SK-N-SH treated with all-trans-retinoic acid at 6 μM for 48 hours (cell line): Measurements from ENCODE around the gene IRAG1.

Source experiments
- ATAC-seq: fragments of 200-7000 bp; cut with Tn5 transposase; 3 replicates; pipeline ENCODE4 v1.9.1; 2020; ENCODE audit warnings: mild to moderate bottlenecking, moderate library complexity
- ARNTL ChIP-seq: fragments of 450-650 bp; formaldehyde crosslinking; IDR thresholded peaks from 2 replicates; pipeline ENCODE4 v1.5.0; 2020; ENCODE audit warnings: low read depth, mild to moderate bottlenecking, moderate library complexity, borderline replicate concordance
- BACH2 ChIP-seq: fragments of 250-450 bp; sonication (Bioruptor Pico); IDR thresholded peaks from 2 replicates; pipeline ENCODE4 v1.9.0; 2021; ENCODE audit warnings: mild to moderate bottlenecking, borderline replicate concordance
- ESRRG ChIP-seq: fragments of 250-450 bp; sonication (Bioruptor Pico); IDR thresholded peaks from 2 replicates; pipeline ENCODE4 v1.6.1; 2021; ENCODE audit warnings: mild to moderate bottlenecking
- PPARA ChIP-seq: fragments of 250-450 bp; sonication (Bioruptor Pico); IDR thresholded peaks from 2 replicates; pipeline ENCODE4 v1.5.0; 2020; ENCODE audit warnings: mild to moderate bottlenecking, borderline replicate concordance
- RARB ChIP-seq: fragments of 250-450 bp; sonication (Bioruptor Pico); IDR thresholded peaks from 2 replicates; pipeline ENCODE4 v1.8.0; 2021; ENCODE audit warnings: mild to moderate bottlenecking, moderate library complexity
- SNAI2 ChIP-seq: fragments of 250-450 bp; sonication (Bioruptor Pico); IDR thresholded peaks from 2 replicates; pipeline ENCODE4 v1.5.0; 2020; ENCODE audit warnings: mild to moderate bottlenecking, moderate library complexity
- TCF4 ChIP-seq: fragments of 250-450 bp; sonication (Bioruptor Pico); IDR thresholded peaks from 2 replicates; pipeline ENCODE4 v1.8.0; 2021; ENCODE audit warnings: mild to moderate bottlenecking, moderate library complexity, borderline replicate concordance
- TOX ChIP-seq: fragments of 250-450 bp; sonication (Bioruptor Pico); IDR thresholded peaks from 2 replicates; pipeline ENCODE4 v1.8.0; 2021; ENCODE audit warnings: mild to moderate bottlenecking, moderate library complexity, borderline replicate concordance
- ZC3H10 ChIP-seq: fragments of 250-450 bp; sonication (Bioruptor Pico); IDR thresholded peaks from 2 replicates; pipeline ENCODE4 v1.5.1; 2021; ENCODE audit warnings: mild to moderate bottlenecking, moderate library complexity
- ZNF565 ChIP-seq: fragments of 450-650 bp; formaldehyde crosslinking; conservative IDR thresholded peaks from 2 replicates; pipeline ENCODE4 v1.5.0; 2020; ENCODE audit warnings: low read depth, mild to moderate bottlenecking, moderate library complexity
- ZNF70 ChIP-seq: fragments of 450-650 bp; formaldehyde crosslinking; IDR thresholded peaks from 2 replicates; pipeline ENCODE4 v1.5.0; 2020; ENCODE audit warnings: mild to moderate bottlenecking, moderate library complexity
- TF ChIP-seq, protein P1 (sequence below): fragments of 250-450 bp; sonication (Bioruptor Pico); IDR thresholded peaks from 2 replicates; pipeline ENCODE4 v1.5.1; 2020; ENCODE audit warnings: low read depth, mild to moderate bottlenecking, moderate library complexity
- TF ChIP-seq, protein P2 (sequence below): fragments of 250-450 bp; sonication (Bioruptor Pico); IDR thresholded peaks from 2 replicates; pipeline ENCODE4 v1.5.0; 2020; ENCODE audit warnings: mild to moderate bottlenecking, moderate library complexity
- TF ChIP-seq, protein P3 (sequence below): fragments of 250-450 bp; sonication (Bioruptor Pico); IDR thresholded peaks from 2 replicates; pipeline ENCODE4 v1.8.0; 2021; ENCODE audit warnings: low read depth, mild to moderate bottlenecking, moderate library complexity, borderline replicate concordance
- TF ChIP-seq, protein P4 (sequence below): fragments of 250-450 bp; sonication (Bioruptor Pico); IDR thresholded peaks from 2 replicates; pipeline ENCODE4 v1.5.1; 2021; ENCODE audit warnings: mild to moderate bottlenecking, moderate library complexity
- TF ChIP-seq, protein P5 (sequence below): fragments of 250-450 bp; sonication (Bioruptor Pico); IDR thresholded peaks from 2 replicates; pipeline ENCODE4 v1.8.0; 2020; ENCODE audit warnings: mild to moderate bottlenecking, moderate library complexity, borderline replicate concordance

IRAG1 gene

DNA sequence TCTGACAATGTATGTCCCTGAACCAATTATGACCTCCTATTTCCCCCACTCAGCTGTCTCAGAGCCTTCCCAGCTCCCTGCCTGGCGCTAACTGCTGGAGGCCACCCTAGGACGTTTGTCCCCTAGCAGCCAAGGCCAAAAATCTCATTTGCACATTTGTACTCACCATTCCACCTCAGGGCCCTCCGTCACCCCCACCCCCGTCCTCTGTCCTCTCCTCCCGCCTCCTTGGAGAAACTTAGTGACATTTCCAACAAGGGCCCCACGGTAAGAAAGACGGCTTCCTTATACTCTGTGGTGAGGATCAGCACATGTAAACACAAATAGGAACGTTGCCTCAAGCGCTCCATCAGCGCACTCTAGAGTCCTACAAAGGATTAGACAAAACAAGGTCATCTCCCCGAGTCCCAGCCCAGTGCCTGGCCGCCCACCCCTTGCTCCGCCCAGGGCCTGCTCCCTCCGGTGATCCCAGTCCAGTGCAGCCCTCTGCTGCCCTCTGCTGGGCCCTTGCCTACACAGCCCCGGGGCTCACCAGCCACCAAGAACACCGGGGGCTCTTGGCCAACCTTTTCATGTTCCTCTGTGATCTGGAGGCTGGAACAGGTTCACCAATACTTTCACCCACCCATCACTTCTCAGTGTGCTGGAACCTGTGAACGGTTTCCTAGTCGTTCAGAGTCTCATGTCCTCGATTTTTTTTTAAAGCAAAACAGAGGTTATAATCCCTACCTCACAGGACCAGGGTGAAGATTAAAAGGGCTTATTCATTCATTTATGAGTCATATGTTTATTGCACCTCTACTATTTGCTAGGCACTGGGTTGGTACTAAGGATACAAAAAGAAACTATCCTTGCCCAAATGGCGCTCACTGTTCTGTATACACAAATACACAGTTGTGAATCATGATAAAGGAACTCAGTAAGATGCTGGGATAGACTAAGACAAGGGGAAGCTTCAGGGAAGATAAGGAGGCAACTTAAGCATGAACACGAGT, 42.2 kb upstream of the IRAG1 start:
- peak; percentile 100 for ATAC-seq
- TF ChIP-seq TCF4 (CRISPR knock-in tag) (no peak), TOX (CRISPR knock-in tag) (no peak), ESRRG (CRISPR knock-in tag) (no peak), SNAI2 (CRISPR knock-in tag) (no peak), ZNF565 (CRISPR knock-in tag) (no peak), BACH2 (CRISPR knock-in tag) (no peak), PPARA (CRISPR knock-in tag) (no peak)
- TF ChIP-seq, protein P1, sequence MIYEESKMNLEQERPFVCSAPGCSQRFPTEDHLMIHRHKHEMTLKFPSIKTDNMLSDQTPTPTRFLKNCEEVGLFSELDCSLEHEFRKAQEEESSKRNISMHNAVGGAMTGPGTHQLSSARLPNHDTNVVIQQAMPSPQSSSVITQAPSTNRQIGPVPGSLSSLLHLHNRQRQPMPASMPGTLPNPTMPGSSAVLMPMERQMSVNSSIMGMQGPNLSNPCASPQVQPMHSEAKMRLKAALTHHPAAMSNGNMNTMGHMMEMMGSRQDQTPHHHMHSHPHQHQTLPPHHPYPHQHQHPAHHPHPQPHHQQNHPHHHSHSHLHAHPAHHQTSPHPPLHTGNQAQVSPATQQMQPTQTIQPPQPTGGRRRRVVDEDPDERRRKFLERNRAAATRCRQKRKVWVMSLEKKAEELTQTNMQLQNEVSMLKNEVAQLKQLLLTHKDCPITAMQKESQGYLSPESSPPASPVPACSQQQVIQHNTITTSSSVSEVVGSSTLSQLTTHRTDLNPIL (CRISPR knock-in tag): no peak
- TF ChIP-seq, protein P2, sequence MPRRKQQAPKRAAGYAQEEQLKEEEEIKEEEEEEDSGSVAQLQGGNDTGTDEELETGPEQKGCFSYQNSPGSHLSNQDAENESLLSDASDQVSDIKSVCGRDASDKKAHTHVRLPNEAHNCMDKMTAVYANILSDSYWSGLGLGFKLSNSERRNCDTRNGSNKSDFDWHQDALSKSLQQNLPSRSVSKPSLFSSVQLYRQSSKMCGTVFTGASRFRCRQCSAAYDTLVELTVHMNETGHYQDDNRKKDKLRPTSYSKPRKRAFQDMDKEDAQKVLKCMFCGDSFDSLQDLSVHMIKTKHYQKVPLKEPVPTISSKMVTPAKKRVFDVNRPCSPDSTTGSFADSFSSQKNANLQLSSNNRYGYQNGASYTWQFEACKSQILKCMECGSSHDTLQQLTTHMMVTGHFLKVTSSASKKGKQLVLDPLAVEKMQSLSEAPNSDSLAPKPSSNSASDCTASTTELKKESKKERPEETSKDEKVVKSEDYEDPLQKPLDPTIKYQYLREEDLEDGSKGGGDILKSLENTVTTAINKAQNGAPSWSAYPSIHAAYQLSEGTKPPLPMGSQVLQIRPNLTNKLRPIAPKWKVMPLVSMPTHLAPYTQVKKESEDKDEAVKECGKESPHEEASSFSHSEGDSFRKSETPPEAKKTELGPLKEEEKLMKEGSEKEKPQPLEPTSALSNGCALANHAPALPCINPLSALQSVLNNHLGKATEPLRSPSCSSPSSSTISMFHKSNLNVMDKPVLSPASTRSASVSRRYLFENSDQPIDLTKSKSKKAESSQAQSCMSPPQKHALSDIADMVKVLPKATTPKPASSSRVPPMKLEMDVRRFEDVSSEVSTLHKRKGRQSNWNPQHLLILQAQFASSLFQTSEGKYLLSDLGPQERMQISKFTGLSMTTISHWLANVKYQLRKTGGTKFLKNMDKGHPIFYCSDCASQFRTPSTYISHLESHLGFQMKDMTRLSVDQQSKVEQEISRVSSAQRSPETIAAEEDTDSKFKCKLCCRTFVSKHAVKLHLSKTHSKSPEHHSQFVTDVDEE (CRISPR knock-in tag): no peak
- TF ChIP-seq, all 23 proteins: peak for 0

DNA sequence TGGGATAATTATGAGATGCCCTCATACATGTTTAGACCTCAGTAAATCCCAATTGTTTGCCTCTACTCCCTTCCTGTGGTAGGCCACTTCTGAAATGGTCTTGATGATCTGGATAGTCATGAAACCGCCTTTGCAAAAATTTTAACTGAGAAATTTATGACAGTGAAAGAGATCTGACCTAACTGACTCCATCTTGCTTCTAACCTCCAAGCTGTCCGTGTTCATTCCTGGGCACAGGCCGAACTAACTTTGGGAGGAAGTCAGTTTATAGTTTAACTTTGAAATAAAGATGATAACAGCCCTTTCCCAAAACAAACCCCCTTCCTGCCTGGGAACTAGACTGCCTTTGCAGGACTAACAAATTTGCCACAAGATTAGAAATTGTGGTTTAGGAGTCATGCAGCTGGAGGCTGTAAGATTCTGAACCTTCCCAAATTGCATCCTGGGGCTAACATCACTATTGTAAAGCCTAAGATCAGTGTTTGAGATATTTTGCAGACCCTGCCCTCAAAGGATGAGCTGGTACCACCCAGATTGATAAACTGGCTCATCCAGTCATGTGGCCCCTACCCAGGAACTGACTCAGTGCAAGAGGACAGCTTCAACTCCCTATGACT, 37.6 kb upstream of the IRAG1 start:
- no peak for TF ChIP-seq BACH2 (CRISPR knock-in tag)
- no peak for TF ChIP-seq TCF4 (CRISPR knock-in tag)
- TF ChIP-seq, protein P2 (CRISPR knock-in tag): no peak
- TF ChIP-seq, protein P3, sequence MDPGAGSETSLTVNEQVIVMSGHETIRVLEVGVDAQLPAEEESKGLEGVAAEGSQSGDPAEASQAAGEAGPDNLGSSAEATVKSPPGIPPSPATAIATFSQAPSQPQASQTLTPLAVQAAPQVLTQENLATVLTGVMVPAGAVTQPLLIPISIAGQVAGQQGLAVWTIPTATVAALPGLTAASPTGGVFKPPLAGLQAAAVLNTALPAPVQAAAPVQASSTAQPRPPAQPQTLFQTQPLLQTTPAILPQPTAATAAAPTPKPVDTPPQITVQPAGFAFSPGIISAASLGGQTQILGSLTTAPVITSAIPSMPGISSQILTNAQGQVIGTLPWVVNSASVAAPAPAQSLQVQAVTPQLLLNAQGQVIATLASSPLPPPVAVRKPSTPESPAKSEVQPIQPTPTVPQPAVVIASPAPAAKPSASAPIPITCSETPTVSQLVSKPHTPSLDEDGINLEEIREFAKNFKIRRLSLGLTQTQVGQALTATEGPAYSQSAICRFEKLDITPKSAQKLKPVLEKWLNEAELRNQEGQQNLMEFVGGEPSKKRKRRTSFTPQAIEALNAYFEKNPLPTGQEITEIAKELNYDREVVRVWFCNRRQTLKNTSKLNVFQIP (CRISPR knock-in tag): no peak
- no peak for TF ChIP-seq TOX (CRISPR knock-in tag)
- TF ChIP-seq SNAI2 (CRISPR knock-in tag): no peak
- TF ChIP-seq, protein P4, sequence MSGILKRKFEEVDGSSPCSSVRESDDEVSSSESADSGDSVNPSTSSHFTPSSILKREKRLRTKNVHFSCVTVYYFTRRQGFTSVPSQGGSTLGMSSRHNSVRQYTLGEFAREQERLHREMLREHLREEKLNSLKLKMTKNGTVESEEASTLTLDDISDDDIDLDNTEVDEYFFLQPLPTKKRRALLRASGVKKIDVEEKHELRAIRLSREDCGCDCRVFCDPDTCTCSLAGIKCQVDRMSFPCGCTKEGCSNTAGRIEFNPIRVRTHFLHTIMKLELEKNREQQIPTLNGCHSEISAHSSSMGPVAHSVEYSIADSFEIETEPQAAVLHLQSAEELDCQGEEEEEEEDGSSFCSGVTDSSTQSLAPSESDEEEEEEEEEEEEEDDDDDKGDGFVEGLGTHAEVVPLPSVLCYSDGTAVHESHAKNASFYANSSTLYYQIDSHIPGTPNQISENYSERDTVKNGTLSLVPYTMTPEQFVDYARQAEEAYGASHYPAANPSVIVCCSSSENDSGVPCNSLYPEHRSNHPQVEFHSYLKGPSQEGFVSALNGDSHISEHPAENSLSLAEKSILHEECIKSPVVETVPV (CRISPR knock-in tag): no peak
- TF ChIP-seq ARNTL: no peak
- TF ChIP-seq ZNF70 (CRISPR knock-in tag): no peak
- no peak for ATAC-seq

DNA sequence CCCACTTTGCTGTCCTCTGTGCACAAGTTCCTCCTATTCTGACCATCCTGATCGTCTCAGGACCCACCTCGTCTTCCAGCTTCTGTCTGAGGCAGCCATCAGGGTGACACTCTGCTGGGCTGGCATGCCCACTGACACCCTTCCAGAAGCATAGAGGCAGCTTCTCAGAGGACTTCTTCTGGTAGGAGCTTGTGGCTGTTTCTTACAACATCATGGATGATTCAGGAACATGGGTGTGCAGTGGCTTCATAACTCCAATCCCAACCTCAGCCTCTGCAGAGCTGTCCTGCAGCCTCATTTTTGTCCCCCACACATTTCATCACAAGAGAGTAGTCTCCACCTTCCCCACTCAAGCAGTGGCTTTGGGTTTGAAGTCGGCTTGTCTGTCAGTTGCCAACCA, 36.6 kb upstream of the IRAG1 start:
- ATAC-seq: no peak
- TF ChIP-seq TCF4 (CRISPR knock-in tag) (no peak), ZC3H10 (CRISPR knock-in tag) (no peak), ZNF70 (CRISPR knock-in tag) (no peak), RARB (CRISPR knock-in tag) (no peak), ESRRG (CRISPR knock-in tag) (no peak), ARNTL (no peak), ZNF565 (CRISPR knock-in tag) (no peak)
- TF ChIP-seq, protein P5, sequence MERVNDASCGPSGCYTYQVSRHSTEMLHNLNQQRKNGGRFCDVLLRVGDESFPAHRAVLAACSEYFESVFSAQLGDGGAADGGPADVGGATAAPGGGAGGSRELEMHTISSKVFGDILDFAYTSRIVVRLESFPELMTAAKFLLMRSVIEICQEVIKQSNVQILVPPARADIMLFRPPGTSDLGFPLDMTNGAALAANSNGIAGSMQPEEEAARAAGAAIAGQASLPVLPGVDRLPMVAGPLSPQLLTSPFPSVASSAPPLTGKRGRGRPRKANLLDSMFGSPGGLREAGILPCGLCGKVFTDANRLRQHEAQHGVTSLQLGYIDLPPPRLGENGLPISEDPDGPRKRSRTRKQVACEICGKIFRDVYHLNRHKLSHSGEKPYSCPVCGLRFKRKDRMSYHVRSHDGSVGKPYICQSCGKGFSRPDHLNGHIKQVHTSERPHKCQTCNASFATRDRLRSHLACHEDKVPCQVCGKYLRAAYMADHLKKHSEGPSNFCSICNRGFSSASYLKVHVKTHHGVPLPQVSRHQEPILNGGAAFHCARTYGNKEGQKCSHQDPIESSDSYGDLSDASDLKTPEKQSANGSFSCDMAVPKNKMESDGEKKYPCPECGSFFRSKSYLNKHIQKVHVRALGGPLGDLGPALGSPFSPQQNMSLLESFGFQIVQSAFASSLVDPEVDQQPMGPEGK (CRISPR knock-in tag): no peak
